ENCODE data around the gene NR2E3.
"Not testable (repeated sequence)": the region's sequence is repeated elsewhere in the genome, so short reads cannot be mapped to it uniquely, and the experiment has no call there.

Gene NR2E3

DNA sequence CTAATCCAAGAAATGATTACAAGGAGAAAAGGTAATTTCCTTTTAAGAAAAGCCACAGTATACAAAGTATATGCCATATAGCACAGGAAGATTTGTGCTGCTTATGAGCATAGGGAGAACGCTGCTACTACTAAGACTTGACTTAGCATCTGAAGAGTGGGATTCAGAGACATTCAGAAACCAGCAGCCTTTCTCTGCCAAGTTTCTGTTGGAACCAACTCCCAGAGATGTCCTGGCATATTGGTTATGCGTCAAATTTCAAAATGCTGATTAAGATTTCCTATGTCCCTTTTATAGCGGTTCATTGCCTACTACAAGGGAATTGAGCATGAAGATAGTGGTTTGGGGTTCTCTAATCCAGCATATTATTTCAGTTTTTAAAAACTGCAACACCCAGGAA lies 4.9 kb downstream of the NR2E3 start:
- DNase-seq (ENCODE audit: low spot score) = no peak

DNA sequence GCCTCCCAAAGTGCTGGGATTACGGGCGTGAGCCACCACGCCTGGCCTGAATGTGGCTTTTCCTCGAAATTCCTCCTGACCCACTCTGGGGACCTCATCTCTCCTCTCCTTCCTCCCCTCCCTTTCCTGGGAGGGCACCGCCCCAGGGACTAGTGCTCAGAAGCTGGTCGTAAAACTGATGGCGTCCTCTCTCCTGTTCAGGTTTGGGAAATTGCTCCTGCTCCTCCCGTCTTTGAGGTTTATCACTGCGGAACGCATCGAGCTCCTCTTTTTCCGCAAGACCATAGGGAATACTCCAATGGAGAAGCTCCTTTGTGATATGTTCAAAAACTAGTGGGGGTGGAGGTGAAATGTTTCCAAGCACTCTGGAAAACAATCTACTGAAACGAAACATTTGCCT lies 7.0 kb downstream of the NR2E3 start:
- DNase-seq (ENCODE audit: low spot score) = no peak

DNA sequence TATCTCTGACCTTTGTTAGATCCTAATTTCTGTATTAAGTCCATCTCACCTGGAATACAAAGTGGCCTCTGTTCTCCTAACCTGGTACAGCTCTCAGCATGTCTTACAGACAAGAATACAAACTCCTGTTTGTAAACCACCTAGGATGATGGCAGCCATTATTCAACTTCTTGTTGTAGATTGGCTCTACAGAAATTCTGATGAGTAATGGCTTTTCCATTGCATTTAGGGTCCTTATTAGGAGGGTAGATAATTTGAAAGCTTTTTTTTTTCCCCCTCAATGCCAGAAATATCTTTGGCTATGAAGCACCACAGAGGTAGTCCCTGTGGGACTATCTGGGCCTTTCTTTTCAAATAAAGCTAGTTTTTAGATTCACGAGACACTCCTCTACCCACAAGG lies 9.8 kb downstream of the NR2E3 start:
- no peak for DNase-seq (ENCODE audit: low spot score)

DNA sequence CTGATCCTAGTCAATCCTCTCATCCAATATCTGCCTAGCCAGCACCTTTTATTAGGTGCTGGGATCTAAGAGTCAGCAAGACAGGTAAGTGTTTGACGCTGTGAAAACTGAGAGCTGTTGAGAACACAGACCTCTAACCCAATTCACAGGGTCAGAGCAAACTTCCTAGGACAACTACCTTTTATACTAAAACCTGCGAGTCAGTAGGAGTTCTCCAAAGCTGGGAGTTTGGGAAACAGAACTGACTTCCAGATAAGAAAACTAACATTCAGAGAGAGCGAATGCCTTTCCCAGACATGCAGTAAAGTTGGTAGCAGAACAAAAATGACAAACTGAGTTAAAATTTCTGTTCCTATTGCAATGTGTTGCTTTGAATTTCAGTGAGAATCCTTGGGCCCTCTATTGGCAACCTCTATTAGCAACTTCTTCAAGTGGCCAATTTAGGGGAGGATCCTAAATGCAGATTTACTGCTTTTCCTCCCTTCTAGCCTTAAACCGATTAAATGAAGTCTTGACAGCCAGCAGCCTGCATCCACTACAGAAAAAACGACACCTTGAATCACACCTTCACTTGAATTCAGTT lies 11.3 kb downstream of the NR2E3 start:
- no peak for DNase-seq (ENCODE audit: low spot score)

DNA sequence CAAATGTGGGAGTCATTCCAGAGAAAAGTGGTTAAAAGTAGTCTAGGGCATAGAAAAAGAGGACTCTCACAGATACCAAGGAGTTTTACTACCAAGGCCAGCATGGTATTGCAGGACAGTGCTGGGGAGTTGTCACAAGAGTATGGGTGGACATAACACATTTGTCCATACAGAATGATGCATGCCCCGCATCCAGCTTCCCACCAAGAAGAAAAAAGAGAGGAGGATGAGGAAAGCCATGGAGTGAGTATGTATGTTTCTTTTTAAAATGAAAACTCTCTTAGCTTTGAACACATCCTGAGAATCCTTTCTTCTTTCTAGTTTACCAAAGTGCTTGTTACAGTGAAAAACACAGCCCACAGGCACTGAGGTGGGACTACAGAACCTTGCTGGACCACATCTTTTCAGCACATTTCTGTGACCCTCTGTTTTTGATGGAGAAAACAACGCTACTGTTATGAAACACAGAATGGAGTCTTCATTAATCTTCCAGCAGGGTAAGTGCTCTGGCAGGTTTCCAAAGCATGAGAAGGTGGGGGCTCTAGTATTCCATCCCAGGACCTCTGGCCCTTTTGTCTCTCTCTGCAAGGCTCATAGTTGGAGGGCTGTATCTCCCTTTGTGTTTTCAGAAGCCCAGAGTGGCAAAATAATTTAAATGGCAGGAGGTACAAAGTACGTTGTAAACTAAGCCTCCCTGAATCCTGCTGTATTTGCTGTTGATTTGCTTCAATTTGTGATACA lies 12.7 kb downstream of the NR2E3 start:
- no peak for DNase-seq (ENCODE audit: low spot score)

DNA sequence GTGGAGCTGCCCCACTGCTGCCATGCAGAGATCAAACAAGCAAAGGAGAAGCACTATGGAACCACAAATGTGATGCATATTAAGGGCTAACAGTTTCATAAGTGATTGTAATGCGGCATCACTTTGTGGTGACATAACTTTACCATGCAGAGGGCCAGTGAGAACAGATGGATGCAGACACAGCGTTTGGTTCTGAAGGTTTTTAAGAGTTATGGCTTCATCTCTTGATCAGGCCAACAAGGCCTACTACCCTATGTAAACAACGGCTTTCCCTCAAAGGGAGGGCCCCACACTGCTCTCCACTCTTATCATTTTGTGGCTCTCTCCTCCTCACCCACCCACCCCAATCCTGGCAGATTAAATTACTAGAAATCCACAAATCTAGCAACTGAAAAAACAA lies 13.4 kb downstream of the NR2E3 start:
- DNase-seq (ENCODE audit: low spot score) = no peak

DNA sequence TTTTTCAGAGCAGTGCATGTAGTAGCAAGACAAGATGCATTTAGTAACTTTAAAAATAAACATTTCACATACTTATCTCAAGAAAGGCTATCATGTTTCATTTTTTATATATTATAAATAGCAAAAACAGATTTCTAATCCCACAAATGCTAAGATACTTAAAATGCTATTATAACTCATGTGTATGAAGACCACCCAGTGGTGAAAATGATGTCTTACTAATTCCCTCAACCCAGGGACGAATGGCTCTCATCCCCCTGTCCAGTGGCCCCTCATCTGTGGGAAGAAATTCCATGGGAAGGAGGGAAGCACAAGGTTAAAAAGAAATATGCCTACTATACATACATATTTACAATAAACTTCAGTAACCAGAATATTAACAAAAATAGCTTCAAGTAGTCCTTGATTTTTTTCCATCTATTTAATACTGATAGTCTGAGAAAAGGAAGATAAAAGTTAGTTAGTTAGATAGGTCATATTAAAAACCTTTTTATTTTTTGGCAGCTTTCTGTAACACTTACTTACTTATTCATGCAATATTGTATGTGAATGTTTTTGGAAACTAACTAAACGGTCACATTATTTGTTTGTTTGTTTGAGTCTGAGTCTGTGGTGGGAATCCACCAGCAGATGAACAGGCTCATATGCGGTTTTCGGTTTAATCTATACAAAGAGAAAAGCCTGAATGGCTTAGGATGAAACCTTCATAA lies 14.8 kb downstream of the NR2E3 start:
- no peak for DNase-seq (ENCODE audit: low spot score)

DNA sequence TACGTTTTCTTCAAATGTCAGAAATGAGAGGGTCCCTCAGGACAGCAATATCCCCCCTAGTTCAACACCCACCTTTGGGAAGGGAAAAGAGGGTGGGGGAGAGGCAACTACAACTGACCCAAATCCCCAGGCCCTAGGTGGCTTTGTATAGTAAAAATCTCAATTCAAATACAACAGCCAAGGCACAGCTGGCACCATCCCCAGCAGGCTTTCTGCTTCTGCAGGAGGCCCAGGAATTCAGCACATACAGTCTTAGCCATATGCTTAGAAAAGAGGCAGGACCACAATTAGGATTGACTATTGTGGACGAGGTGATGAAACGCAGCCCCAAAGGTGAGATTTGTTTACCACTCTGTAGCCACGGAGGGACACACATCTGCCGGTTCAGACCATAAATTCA lies 15.8 kb downstream of the NR2E3 start:
- no peak for DNase-seq (ENCODE audit: low spot score)

DNA sequence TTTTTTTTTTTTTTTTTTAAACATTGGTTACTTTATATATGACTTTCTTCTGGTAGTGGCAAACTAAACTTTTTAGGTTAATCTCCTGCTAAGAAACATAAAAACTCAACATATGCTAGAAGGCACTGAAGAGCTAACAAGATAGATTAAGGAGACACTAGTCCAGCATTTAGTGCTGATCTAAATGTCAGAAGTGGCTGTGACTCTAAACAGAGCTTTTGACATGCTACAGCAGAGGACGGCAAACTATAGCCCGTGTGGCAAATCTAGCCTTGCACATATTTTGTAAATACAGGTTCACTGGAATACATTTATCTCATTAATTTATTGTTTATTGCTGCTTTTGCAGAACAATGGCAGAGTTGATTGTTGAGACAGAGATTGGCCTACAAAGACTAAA lies 20.6 kb downstream of the NR2E3 start:
- no peak for DNase-seq (ENCODE audit: low spot score)

DNA sequence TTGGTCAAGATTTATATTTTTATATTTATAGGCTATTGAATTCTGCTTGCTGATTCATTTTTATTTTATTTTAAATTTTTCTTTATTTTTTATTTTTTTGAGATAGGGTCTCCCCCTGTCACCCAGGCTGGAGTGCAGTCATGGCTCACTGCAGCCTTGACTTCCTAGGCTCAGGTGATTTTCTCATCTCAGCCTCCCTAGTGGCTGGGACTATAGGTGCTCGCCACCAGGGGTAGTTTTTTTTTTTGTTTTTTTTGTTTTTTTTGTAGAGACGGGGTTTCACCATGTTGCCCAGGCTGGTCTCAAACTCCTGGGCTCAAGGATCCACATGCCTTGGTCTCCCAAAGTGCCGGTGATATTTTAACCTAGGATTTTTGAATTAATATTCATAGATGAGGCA lies 31.2 kb downstream of the NR2E3 start:
- DNase-seq (ENCODE audit: low spot score) = no peak

DNA sequence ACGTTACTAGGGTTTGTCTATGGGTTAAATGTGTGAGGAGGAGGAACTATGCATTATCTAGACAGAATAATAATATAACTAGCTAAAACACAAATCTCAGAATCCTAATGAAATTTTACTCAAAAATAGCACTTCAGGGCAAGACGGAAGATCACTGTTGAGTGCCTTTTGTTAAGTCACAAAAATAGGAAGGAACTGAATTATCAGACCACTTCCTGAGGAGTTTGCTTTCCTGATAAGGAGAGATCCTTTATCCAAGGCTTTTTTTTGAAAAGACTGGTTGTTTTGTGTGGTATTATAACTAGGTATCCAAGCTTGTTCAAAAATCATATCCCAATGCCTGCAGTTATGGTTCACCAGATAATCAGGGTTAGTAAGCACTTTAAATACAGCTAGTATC lies 34.6 kb downstream of the NR2E3 start:
- no peak for DNase-seq (ENCODE audit: low spot score)

DNA sequence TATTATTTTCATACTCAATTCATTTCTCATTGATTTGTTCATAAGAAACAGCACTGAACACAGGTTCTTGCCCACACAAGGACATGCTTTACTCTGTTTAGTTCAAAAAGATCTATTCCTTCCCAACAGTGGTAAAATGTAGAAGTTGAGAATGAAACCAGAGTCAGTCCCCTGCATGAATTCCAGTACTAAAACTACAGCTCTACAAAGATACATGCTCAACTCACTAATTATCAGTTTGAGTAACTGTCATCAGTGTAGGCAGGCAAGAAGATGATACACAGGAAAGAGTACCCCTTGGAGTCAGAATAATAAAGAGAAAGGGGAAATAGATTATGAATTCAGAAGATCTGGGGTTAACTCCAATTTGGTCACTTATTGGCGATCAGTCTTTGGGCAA lies 43.2 kb downstream of the NR2E3 start:
- peak; percentile 11 for DNase-seq (ENCODE audit: low spot score)

DNA sequence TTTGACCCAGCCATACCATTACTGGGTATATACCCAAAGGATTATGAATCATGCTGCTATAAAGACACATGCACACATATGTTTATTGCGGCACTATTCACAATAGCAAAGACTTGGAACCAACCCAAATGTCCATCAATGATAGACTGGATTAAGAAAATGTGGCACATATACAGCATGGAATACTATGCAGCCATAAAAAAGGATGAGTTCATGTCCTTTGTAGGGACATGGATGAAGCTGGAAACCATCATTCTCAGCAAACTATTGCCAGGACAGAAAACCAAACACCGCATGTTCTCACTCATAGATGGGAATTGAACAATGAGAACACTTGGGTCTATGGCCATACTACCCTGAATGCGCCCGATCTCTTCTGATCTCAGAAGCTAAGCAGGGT lies 47.9 kb downstream of the NR2E3 start:
- not testable (repeated sequence) for DNase-seq (ENCODE audit: low spot score)
